Endodermal cell (in vitro differentiated cells): ENCODE measurements around the gene TTC24. TPM values are rescaled to one million over a fixed set of nuclear protein-coding genes. Genes with fewer than 3 reads are reported as not detected.

ENCODE experiments used
- DNase-seq: peaks from one replicate; pipeline ENCODE4 v3.0.0-alpha.2; 2017
- H3K27ac ChIP-seq: 2 replicates; pipeline ENCODE4 v1.5.1; 2013; ENCODE audit warnings: mild to moderate bottlenecking, low read depth, low read length, moderate library complexity
- H3K27me3 ChIP-seq: 2 replicates; pipeline ENCODE4 v1.6.1; 2013; ENCODE audit warnings: mild to moderate bottlenecking, low read length, moderate library complexity; ENCODE audit not compliant: insufficient read depth, control insufficient read depth, poor library complexity, severe bottlenecking
- H3K36me3 ChIP-seq: 2 replicates; pipeline ENCODE4 v1.7.0; 2013; ENCODE audit warnings: mild to moderate bottlenecking, low read length, moderate library complexity; ENCODE audit not compliant: control insufficient read depth, insufficient read depth
- H3K4me1 ChIP-seq: one replicate; pipeline ENCODE4 v1.7.0; 2013; ENCODE audit warnings: low read length; ENCODE audit not compliant: control insufficient read depth, insufficient read depth
- H3K4me3 ChIP-seq: 2 replicates; pipeline ENCODE4 v1.5.1; 2013; ENCODE audit warnings: mild to moderate bottlenecking, low read length, moderate library complexity
- H3K9ac ChIP-seq: 2 replicates; pipeline ENCODE4 v1.6.1; 2013; ENCODE audit warnings: mild to moderate bottlenecking, low read length, moderate library complexity; ENCODE audit not compliant: poor library complexity, severe bottlenecking; ENCODE audit errors: extremely low read depth
- H3K9me3 ChIP-seq: 2 replicates; pipeline ENCODE4 v1.6.1; 2013; ENCODE audit warnings: mild to moderate bottlenecking, low read length, moderate library complexity; ENCODE audit not compliant: control insufficient read depth
- H3K27ac Mint-ChIP-seq: 2 replicates; pipeline ENCODE4 v1.8.0; 2020; ENCODE audit warnings: mixed read lengths
- H3K27me3 Mint-ChIP-seq: 2 replicates; pipeline ENCODE4 v1.8.0; 2021; ENCODE audit warnings: mild to moderate bottlenecking, mixed read lengths; ENCODE audit not compliant: insufficient read depth
- H3K36me3 Mint-ChIP-seq: 2 replicates; pipeline ENCODE4 v1.8.0; 2020; ENCODE audit warnings: low read depth, mixed read lengths
- H3K4me1 Mint-ChIP-seq: 2 replicates; pipeline ENCODE4 v1.8.0; 2020; ENCODE audit warnings: mixed read lengths
- H3K4me3 Mint-ChIP-seq: 2 replicates; pipeline ENCODE4 v1.8.0; 2020; ENCODE audit warnings: mild to moderate bottlenecking, moderate library complexity, mixed read lengths
- H3K9me3 Mint-ChIP-seq: 2 replicates; pipeline ENCODE4 v1.8.0; 2020; ENCODE audit warnings: mild to moderate bottlenecking, mixed read lengths
- CTCF ChIP-seq: fragments of 200-600 bp; sonication (generic); conservative IDR thresholded peaks from 2 replicates; pipeline ENCODE4 v1.5.0; 2021; ENCODE audit warnings: antibody characterized with exemption, mild to moderate bottlenecking
- WGBS, 2 experiments: methylation state at CpG; one replicate each; pipeline versions ENCODE4 v1.1.5 to v1.1.7; 2013; ENCODE audit warnings: missing lambda C conversion rate in 2 of 2, mixed read lengths in 1 of 2; ENCODE audit not compliant: insufficient coverage in 1 of 2, insufficient read length in 1 of 2; 5-methylcytosine and 5-hydroxymethylcytosine counted together
- total RNA-seq, 2 donors: library from RNA; stranded (reverse); fragmentation: NEBNext Ultra II Directional in 1 of 2; extraction: Animal tissue kit (Norgen Biotek cat#: 25700) in 1 of 2; gene quantifications; 2 replicates in 1 of 2; 3 replicates in 1 of 2; pipeline ENCODE4 v1.2.1, GENCODE V29; 2021

The TTC24 gene
- total RNA-seq, 2 donors from 2014 or later, result not detected

- DNase-seq, result no peak
- H3K9ac ChIP-seq, result no peak overlapping the region
- H3K27ac Mint-ChIP-seq, result peak overlapping the region; percentile 29
- no peak for TF ChIP-seq CTCF
- no peak overlapping the region for H3K27ac ChIP-seq
- peaks cover 4% of the 10 kb centered on the region for H3K4me1 Mint-ChIP-seq
- H3K36me3 Mint-ChIP-seq, result no peaks in the 10 kb centered on the region
- no peaks in the 10 kb centered on the region for H3K4me1 ChIP-seq
- no peaks in the 10 kb centered on the region for H3K36me3 ChIP-seq
- no peak overlapping the region for H3K4me3 ChIP-seq
- H3K9me3 ChIP-seq, result no peaks in the 10 kb centered on the region
- H3K9me3 Mint-ChIP-seq, result no peaks in the 10 kb centered on the region
- H3K27me3 Mint-ChIP-seq, result peaks cover 19% of the 10 kb centered on the region
- 72 to 78% methylated on average over 2 to 3 of the region's 3 CpGs for WGBS, 2 experiments
- no peaks in the 10 kb centered on the region for H3K27me3 ChIP-seq
- H3K4me3 Mint-ChIP-seq, result no peak overlapping the region
Observed at GRCh38 chr1:156612666-156613065, 33.1 kb downstream of the TTC24 start.

- H3K36me3 Mint-ChIP-seq, result no peaks in the 10 kb centered on the region
- peaks cover 41% of the 10 kb centered on the region for H3K27me3 Mint-ChIP-seq
- 97% methylated on average over 4 of the region's 4 CpGs; no CpG with 5 or more reads in 1 of the 2 experiments for WGBS, 2 experiments
- peaks cover 4% of the 10 kb centered on the region for H3K4me1 Mint-ChIP-seq
- Histone ChIP-seq H3K36me3 (no peaks in the 10 kb centered on the region), H3K9ac (no peak overlapping the region), H3K27me3 (peaks cover 16% of the 10 kb centered on the region), H3K4me1 (no peaks in the 10 kb centered on the region), H3K4me3 (no peak overlapping the region), H3K9me3 (no peaks in the 10 kb centered on the region), H3K27ac (no peak overlapping the region)
- no peak overlapping the region for H3K4me3 Mint-ChIP-seq
- TF ChIP-seq CTCF, result no peak
- H3K27ac Mint-ChIP-seq, result no peak overlapping the region
- no peak for DNase-seq
- H3K9me3 Mint-ChIP-seq, result no peaks in the 10 kb centered on the region
Observed at GRCh38 chr1:156615946-156616345, 36.4 kb downstream of the TTC24 start.

GRCh38 chr1:156616463-156616862 lies 36.9 kb downstream of the TTC24 start:
- no peak overlapping the region for H3K4me3 Mint-ChIP-seq
- Histone ChIP-seq H3K27ac (no peak overlapping the region), H3K4me1 (no peaks in the 10 kb centered on the region), H3K27me3 (peaks cover 21% of the 10 kb centered on the region), H3K9me3 (no peaks in the 10 kb centered on the region), H3K9ac (no peak overlapping the region), H3K4me3 (no peak overlapping the region), H3K36me3 (no peaks in the 10 kb centered on the region)
- H3K9me3 Mint-ChIP-seq, result no peaks in the 10 kb centered on the region
- H3K27ac Mint-ChIP-seq, result no peak overlapping the region
- H3K36me3 Mint-ChIP-seq, result no peaks in the 10 kb centered on the region
- peaks cover 4% of the 10 kb centered on the region for H3K4me1 Mint-ChIP-seq
- H3K27me3 Mint-ChIP-seq, result peaks cover 45% of the 10 kb centered on the region
- TF ChIP-seq CTCF, result no peak
- DNase-seq, result no peak
- 68 to 73% methylated on average over 5 of the region's 5 CpGs for WGBS, 2 experiments
